HG03135 (cell line): ENCODE results near the gene VWA3A.
"Not testable (repeated sequence)": the region's sequence is repeated elsewhere in the genome, so short reads cannot be mapped to it uniquely, and the experiment has no call there.

Experiments
- ATAC-seq: cut with Tn5 transposase; IDR thresholded peaks from one replicate; pipeline ENCODE4 v1.9.1; 2021; ENCODE audit warnings: mild to moderate bottlenecking, moderate library complexity; ENCODE audit not compliant: unreplicated experiment

VWA3A gene

DNA sequence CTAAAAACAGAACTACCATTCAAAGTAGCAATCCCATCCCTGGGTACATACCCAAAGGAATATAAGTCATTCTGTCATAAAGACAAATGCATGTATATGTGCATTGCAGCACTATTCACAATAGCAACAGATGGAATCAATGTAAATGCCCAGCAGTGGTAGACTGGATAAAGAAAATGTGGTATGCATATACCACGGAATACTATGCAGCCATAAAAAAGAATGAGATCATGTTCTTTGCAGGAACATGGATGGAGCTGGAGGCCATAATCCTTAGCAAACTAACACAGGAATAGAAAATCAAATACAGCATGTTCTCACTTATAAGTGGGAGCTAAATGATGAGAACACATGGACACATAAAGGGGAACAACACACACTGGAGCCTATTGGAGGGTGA, 36.2 kb downstream of the VWA3A start:
- ATAC-seq: not testable (repeated sequence)

DNA sequence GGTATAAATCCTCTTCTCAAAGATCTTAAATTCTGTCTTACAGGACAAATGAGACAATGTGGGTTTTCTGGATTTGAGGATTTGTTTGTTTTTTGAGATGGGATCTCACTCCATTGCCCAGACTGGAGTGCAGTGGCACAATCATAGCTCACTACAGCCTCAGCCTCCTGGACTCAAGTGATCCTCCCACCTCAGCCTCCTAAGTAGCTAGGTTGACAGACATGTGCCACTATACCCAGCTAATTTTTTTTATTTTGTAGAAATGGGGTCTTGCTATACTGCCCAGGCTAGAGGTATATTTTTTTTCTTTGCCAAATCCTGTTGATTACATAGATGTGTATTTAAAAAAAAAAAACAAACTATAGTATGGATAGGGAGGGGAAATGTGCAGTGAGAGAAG, 38.2 kb downstream of the VWA3A start:
- no peak for ATAC-seq

DNA sequence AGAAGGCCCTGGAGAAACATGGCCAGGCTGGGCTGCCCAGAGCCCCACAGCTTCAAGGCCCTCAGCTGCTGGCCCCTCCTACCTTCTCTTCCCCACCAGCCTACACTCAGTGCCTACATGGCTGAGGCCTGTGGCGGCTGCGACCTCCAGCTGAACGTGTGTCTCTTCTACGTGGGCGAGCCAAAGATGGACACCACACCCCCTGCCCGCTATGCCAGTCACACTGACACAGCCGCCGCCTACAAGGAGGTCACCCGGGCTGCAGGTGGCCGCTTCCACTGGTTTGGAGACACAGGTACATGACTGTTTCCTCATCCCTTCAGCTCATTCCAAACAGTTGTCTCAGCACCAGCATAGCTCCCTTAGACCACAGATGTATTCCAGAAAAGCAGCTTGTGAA, 40.5 kb downstream of the VWA3A start:
- ATAC-seq: no peak

- ATAC-seq: no peak
Observed at GRCh38 chr16:22138482-22138881, 46.1 kb downstream of the VWA3A start.

DNA sequence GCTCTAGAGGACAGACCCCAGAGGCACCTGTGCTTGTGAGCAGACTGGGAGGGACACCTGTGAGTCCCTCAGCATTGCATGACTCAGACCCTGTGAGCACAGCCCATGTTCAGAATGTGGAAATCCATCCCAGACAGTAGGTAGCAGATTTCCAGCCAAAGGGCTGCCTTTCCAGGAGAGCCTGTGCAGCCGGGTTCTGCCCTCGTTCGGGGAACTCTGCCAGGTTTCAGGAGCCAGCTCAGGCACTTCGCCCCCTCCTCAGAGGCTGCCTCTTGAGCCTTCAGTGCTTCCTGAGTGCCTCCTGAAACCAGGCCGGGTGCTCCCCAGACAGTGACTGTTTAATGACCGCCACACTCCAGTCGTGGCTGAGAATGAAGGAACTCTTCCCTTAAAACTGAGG, 46.7 kb downstream of the VWA3A start:
- no peak for ATAC-seq

GRCh38 chr16:22139732-22140131, 47.4 kb downstream of the VWA3A start:
- ATAC-seq: no peak

- no peak for ATAC-seq
Observed at GRCh38 chr16:22141767-22142166, 49.4 kb downstream of the VWA3A start.

DNA sequence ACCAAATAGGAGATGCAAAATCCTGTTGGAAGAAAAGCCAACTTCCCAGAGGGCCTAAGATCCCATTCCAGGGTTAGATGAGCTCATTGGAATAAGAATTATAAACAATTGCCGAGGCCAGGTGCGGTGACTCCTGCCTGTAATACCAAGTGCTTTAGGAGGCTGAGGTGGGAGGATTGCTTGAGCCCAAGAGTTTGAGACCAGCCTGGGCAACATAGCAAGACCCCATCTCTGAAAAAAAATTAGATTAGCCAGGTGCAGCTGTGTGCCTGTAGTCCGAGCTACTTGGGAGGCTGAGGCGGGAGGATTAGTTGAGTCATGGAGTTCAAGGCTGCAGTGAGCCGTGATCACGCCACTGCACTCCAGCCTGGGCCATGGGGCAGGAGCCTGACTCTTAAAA, 52.2 kb downstream of the VWA3A start:
- no peak for ATAC-seq

GRCh38 chr16:22147853-22148252, 55.5 kb downstream of the VWA3A start:
- no peak for ATAC-seq

DNA sequence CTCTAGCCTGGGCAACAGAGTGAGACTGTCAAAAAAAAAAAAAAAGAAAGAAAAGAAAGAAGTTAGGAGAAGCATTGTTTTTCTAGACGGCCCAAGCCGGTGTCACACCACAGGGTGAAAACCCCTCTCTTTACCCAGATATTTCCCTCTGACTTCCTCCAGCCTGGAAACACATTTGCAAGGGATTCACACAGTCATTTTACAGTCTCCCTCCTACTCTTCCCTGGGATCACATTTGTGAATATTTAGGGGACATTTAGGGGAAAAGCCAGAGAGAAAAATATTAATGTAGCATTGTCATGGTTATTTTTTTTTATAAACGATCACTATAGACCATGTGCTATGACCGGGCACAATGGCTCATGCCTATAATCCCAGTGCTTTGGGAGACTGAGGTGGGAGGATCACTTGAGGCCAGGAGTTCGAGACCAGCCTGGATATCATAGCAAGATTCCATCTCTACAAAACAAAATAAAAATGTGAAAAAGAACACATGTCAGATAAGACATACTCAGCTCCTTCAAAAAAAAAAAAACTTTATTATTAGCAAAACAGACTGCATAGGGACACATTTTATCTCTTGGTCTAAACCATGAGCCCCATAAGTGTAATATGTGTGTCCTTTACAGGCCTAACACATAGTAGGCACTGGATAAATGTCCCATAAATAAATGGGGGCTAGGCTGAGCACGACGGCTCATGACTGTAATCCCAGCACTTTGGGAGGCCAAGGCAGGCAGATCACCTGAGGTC, 59.1 kb downstream of the VWA3A start:
- ATAC-seq: no peak

DNA sequence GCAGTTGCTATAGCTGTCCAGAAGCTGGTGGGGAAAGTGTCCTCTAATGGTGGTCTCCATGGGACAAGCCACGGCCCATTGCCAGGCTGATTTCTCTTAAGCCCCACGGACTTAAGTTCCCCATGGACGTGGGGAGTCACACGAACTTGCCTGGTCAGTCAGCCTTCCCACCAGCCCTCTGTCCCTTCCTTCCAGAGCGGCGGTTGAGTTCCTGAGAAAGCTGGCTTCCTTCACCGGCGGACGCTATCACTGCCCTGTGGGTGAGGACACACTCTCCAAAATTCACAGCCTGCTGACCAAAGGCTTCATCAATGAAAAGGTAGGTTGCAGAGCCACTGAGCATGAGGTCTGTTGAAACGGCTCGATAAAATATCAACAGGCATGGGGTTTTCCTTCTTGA, 60.0 kb downstream of the VWA3A start:
- ATAC-seq: no peak

- ATAC-seq: not testable (repeated sequence)
Observed at GRCh38 chr16:22153078-22153477, 60.7 kb downstream of the VWA3A start.

- no peak for ATAC-seq
Observed at GRCh38 chr16:22161401-22161800, 69.1 kb downstream of the VWA3A start.

DNA sequence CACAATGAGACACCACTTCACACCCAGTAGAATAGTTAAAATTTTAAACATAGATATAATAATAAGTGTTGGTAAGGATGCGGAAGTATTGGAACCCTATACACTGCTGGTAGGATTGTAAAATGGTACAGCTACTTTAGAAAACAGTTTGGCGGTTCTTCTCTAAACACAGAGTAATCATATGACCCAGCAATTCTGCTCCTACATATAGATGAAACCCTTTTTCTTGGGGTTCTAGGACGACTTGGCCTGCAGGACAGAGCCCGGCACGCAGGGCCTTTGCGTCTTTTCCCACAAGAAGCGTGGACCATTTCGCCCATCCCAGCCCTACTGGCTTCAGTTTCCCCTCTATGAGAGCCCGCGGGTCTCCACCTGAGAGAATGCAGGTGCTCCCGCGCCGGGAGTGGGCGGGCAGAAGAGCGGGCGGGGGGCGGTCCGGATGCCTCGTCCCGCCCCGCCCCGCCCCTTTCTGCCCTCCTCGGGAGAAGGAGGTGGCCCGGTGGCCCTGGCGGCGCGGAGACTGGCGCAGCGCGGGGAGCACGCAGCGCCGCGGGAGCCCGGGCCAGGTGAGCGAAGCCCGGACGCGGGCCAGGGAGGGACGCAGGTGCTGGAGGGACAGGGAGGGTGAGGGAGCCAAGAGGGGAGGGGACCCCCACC, 69.8 kb downstream of the VWA3A start, which contains the start of gene SDR42E2:
Gene SDR42E2 (plus strand): TSS at position 508 of the 657 bp plus-strand sequence. CDS start 3,077 bp downstream, outside the sequence.
- ATAC-seq: no peak

- no peak for ATAC-seq
Observed at GRCh38 chr16:22162656-22163009, 70.3 kb downstream of the VWA3A start.

GRCh38 chr16:22163806-22164205, 71.5 kb downstream of the VWA3A start:
- ATAC-seq: no peak

DNA sequence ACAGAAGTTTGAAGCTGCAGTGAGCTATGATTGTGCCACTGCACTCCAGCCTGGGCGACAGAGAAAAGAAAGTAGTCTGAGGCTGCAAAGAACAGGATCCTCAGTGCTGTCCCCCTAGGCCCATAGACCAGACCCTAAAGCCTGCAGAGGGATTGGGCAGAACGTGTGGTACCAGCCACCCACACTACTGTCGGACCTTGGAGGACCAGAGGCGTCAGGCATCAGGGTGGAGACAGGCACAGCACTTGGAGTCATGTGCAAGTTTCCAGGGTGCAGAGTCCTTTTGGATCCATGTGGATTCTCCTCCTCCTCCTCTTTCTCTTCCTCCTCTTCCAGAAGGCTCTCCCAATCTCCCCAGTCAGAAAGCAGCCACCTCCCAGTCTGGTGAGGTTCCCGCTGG, 72.1 kb downstream of the VWA3A start:
- no peak for ATAC-seq

GRCh38 chr16:22165508-22166285, 73.4 kb downstream of the VWA3A start:
- no peak for ATAC-seq

- no peak for ATAC-seq
Observed at GRCh38 chr16:22171953-22172352, 79.6 kb downstream of the VWA3A start.

- not testable (repeated sequence) for ATAC-seq
Observed at GRCh38 chr16:22172642-22173041, 80.3 kb downstream of the VWA3A start.

GRCh38 chr16:22174642-22175041, 82.3 kb downstream of the VWA3A start:
- ATAC-seq: no peak
